ENCODE measurements around the gene HEBP2.
"Not testable (repeated sequence)": the region's sequence is repeated elsewhere in the genome, so short reads cannot be mapped to it uniquely, and the experiment has no call there.

The HEBP2 gene

DNA sequence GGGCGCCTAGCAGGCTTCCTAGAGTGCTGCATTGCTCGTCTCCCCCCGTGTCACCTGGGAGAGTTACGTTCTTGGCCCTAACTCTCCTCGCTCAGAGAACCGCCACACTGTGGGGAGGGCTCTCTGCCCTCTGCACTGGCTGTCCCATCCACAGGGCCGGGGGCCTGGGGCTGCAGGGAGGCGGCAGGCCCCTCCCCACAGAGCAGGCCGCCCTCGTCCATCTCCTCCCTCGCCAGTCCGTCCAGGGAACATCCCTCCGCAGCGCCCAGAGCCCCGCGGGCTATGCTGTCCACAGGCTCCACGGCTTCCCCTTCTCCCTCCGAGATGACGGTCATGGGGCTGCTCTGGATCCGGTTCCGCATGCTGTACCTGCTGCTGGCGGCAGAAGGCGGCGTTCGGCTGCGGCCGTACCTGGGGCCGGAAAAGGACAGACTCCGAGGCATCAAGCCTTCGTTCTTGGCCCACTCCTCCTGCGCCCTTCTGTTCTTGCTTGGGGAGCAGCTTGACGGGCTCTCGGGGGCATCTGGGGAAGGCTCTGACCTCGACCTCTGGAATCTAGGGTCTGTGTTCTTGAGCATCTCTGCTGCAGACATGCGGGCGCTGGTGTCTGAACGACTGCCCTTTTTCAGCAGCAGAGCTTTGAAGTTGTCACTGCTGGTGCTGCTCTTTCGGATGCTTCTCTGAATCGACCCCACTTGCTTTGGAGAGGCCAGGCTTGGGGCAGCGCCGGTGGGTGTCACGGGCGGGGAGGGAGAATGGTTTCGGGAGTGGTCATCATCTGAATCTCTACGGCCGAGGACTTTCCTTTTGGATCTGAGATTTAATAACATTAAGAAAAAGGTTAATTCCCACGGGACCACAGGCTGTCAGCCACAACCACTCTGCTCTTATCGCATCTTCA lies 20.2 kb downstream of the HEBP2 start:
- DNase-seq, result no peak

DNA sequence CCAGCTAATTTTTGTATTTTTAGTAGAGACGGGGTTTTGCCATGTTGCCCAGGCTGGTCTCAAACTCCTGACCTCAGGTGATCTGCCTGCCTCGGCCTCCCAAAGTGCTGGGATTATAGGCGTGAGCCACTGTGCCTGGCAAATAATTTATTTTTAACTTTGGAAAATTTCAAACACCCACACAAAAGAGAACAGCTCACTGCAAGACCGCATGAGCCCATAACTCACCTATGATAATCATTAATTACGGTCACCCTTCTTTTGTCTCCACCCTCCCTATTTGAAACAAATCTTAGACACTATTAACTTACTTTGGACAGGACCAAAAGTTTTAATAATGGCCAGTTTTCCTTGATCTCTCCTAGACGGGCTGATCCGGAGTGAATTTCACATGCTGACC lies 21.2 kb downstream of the HEBP2 start:
- DNase-seq, result not testable (repeated sequence)

DNA sequence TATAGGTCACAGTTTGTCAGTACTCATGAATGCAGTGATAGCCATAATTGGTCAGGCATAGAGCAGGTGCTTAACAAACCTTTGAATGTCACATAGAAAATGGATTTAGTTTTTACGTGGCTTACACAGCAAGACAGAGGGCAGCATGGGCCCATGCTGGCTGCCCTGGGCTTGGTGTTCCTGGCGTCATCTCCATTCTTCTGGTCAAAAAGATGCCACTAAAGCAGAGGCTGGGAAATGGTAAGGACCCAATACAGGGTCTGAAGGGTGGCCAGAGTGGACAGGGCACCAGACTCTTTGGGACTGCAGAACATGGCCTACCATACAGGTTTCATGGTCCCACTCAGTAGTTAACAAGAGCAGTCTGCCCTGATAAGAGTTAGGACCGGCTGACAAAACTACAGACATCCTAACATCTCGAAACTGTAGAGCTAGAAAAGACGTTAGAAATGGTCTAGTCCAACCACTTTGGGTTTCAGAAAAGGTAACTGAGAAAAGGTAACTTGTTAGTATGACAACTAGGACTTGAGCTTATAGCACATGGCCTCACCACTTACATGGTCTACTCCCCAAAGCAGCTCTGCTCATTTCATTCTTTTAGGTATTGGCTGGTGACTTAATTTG lies 22.6 kb downstream of the HEBP2 start:
- no peak for DNase-seq

DNA sequence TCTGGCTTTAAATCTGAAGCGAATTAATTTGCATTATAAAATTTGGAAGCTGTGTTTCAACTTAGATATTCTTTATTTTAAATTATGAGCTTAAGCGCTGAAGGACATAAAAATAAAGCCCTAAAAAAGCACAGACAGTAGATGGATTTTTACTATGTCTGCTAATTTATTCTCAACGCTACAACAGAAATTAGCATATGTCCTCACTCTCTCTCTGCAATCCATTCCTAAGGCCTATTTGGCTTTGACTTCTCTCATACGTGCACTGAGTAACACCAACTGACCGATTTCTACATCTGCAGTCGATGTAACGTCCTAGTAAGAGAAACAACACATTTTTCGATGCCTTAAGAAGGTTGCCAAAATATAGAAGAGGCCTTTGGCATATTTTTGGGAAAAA lies 23.7 kb downstream of the HEBP2 start:
- DNase-seq, result no peak

DNA sequence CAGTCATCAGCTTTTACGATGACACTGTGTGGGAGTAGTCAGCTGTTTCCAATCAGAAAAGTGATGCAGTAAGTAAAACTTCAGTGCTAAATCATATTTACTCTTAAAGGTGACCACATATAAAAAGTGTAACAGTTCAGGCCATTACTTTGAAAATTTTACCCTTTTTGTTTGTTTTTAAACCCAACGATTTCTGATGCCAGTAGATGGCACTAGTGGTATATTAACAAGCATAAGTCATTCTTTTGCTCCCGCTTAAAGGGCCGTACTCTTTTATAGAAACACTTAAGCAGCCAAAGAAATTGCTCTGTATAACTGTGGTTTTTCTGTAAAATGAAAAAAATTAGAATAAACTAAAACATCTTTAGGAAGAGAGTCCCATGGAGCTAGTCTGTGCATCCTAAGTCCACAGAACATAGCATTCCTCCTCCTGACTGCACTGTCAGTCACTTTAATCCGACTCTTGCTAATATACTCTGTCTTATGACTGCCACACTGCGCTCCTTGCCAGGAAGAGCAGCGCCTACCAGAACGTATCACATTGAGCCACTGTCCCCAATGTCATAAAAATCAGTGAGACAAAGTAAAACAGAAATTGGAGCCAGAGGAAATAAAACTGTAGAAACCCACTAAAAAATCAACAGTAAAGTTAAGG lies 25.0 kb downstream of the HEBP2 start:
- DNase-seq, result peak; percentile 5 to 18

DNA sequence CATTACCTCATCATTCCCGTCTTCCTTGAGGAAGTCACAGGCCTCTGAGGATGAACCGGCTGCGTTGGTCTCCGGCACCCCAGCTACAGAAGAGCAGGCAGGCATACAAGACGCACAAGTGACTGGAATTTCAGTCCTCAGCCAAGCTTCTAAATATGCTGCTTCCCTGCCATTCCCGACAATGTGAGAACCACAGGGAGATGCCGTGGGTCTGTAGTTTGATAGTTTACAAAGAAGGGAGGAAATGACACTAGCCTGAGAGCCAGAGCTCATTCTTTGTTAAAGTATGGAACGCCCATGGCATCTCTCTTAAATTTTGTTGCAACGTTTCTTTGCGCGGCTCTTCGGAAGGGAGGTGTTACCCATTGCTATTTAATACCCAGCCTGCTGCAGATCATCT lies 25.7 kb downstream of the HEBP2 start:
- no peak for DNase-seq

DNA sequence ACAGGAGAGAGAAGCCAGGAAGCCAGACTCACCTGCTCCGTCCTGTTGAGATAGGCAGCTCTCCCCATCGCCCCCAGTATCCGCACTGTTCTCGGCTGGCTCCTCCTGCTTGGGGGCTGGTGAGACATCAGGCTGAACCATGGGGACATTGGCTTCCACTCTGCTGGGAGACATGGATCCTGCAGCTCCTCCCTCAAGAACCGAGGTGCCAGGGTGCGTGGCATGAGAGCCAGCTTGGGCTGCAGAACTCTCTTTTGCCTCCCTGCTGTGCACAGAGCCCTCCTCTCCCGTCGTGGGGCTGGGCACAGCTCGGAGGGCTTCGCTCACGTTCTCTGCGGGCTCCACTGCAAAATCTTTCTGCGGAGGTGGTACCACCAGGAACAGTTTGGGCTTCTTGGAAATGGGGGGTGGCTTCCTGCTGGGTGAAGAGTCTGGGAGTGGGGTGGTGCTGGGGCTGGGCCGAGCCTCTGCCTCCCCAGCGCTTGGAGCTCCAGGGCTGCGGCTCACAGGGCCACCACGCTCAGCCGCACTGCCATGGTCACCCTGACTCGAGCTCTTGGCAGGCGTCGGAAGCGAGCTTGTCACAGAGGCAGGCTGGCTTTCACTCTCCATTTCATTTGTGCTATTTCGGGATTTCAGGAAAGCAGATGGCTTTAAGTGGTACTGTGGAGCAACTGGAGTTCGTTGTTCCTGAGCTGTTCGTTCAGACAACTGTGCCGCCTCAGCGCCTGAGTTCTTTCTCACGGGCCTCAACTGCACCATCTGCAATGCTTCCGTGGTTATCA lies 26.5 kb downstream of the HEBP2 start:
- DNase-seq, result no peak

DNA sequence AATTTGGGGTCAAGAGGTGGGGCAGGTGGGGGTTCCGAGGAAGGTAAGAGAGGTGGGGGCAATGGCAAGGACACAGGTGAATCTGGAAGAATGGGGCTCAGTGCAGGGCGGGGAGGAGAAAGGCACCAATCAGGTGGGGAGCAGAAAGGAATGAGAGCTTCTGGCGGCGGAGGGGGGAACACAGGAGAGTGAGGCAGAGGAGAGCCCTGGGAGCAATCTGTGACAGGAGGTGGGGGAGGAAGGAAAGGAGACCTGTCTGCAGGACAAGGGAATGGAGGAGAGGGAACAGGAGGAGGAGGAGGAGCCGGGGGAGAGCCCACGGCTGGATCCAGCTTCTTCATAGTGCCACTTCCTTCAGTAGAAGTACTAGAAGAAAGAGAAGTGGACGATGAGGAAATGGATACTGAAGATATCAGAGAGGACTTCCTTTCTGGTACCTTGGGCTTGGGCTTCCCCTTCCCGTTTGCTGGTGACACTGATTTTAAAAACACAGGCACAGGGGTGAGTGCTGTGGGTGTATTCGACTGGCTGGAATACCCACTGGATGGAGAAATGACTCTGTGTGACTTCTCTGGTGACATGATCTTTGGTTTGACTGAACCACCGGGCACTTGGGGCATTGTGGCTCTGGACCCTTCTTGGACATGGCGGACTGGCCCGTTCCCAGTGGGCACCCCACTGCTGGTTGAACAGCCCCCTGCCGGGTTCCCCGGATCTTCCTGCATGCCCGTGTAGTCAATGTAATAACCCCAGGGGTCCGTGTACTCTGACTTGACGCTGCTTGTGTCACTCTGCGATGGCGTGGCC lies 27.4 kb downstream of the HEBP2 start:
- no peak for DNase-seq

DNA sequence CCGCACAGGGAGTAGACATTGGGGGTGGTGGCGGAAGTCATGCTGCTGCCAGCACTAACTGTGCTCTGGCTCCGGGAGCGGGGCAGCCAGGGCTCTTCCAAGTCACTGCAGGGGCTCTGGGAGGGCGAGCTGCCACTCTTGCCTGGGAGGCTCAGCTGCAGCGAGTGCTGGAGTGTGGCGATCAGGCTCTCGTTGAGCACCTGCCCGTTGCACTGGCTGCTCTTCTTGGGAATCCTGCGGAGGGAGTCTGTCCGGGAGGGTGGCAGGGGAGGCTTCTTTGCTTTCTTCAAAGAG lies 28.0 kb downstream of the HEBP2 start:
- DNase-seq, result no peak

DNA sequence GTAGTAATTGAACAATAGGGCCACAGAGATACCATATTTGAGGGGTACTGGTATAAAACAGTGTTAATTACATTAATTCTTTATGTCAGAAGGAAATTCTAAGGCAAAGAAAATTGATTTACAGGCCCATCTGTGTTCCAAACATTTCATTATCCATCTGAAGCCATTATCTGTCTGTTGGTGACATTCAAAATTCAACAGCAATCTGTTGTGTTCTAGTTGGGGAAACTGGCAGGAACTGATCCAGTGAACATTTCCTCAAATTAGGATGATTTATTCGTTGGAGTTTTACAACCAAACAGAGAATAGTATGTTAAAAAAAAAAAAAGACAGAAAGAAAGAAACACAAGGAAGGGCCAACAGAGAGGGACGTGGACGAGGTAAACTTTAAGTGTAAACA lies 30.1 kb downstream of the HEBP2 start:
- DNase-seq, result no peak

DNA sequence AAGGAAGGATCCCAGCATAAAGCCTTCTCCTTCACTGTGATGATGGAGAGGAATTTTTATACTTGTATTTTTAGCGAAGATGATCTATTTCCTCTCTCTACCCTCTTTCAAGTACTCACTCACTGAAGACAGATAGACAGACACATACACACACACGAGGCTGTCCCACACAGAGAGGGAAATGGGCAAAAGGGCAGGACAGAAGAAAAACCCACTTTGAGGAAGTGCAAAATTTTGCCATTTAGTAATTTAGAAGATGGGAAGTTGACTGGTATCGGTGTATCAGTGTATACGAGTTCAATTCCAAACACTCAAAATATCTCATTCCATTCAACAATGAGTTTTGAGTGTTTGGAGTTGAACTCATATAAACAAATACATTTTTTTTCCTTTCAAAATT lies 30.9 kb downstream of the HEBP2 start:
- no peak for DNase-seq

DNA sequence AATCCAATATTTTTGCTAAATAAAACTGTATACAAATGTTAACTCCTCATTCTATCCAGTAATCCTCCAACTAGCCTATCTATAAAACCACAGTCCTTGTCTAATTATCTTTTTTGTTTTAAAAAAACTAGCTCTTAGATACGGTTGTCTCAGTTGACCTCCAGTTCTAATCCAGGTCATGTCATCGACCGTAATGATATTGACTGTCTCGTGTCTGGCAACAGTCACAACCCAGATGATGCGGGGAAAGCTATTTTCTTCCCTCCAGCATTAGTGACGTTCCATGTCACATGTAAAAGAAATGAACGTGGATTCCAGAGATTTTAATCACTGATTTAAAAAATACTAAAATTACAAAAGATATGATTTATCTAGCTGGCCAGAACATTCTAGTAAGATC lies 35.5 kb downstream of the HEBP2 start:
- DNase-seq, result no peak

DNA sequence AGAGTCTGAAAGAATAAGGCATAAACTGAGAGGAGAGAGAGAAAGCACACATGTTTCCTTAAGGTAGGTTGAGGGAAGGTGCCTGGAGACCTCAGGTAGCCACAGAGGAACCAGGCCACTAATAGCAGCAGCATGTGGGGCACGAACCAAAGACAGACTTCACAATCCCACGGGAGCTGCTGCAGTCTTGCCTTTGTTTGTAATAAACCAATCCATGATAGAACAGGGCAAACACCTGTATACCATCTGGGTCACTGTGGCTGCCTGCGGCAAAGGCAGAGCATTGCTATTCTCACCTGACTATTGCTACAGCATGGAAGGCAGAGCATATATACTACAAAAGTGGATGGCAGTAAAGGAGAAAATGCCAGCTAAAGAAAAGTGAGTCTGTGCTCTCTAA lies 36.3 kb downstream of the HEBP2 start:
- DNase-seq, result no peak

DNA sequence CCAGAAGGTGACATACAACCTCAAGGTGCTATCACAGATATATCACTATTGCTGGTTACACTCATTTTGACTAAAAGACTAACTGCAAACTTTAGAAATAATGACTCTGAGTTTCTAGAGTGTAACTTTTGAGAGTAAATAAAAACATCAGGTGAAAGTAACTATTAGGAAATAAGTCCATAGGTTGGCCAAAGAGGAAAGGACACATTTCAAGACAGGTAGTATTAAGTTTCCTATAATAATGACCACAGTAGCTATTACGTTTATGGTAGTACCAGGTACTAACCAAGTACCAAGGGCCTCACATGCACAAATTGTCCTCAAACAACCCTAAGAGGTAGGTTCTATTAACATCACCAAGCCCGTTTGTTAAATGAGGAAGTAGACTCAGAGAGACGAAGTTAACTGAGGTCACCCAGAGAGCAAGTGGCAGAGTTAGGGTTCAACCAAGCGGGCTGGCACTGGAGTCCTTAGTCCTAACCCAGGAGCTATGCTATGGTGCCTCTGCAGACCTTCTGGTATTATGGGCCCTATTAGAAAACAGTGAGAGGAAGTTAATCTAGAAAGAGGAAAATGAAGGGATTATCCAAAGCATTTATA lies 36.8 kb downstream of the HEBP2 start:
- no peak for DNase-seq

DNA sequence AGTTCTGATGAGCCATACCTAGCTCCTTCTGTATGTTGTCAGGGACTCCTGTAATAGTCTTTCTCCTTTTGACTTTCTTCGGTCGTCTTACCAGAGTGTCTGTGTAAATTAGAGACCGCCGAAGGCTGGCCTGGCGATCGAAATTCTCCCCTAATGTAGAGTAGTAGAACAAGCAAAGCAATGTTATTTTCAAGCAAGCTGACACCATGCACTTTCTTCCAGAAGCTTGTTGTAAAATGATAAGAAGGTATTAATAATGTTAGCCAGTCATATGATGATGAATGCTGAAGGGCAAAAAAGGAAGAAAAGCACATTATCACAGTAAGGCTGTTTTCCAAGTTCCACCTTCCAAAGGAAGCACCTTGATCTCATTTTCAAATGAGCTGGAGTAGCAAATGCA lies 37.9 kb downstream of the HEBP2 start:
- DNase-seq, result no peak

DNA sequence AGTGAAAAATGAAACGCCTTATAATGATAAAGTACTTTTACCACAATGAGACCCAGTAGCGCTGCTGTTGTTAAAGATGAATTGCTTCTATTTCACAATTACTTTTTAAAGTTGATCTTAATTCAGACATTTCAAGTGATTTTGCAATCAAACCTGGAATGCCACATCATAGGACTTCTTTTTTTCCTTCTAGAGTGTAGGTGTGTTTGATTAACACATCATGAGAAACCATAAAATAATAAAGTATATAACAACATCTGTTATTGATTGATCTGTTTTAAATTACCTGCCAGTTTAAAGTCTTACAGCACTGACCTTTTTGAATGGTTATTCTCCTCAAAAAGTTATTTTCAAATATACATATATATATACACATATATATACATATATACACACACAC lies 38.6 kb downstream of the HEBP2 start:
- DNase-seq, result no peak

DNA sequence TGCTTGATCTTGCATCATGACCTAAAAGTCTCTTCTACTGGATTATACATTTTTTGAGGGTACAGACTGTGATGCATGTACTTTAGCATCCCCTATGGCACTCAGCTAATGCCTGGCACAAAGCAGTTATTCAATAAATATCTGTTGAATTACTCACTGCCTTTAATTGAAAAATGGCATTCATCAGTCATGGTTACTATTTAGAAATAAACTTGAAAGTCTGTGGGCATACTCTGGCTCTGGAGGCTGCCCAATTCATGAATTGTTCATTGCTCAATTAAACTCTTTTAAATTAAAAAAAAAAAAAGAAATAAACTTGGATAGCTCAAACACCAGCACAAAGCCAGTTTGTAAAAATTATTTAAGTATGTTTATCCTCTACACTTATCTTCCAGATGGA lies 40.0 kb downstream of the HEBP2 start:
- DNase-seq, result no peak

DNA sequence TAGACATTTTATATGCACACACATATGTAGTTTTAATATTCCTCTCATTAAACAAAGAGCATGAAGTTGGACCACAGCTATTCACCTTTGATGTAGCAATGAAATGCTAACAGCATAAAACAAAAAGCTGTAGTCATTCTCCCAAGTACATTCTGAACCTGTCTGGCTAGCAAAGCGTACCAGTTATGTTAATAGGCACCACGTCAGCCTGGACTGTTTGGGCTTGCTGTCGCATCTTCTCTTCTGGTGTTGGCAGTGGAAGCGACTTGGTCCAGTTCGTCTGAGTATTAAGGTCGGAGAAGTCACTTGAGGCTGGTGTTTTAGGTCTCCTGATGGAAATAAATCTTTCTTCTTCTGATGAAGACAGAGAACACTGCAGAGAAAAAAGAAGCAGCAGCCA lies 42.8 kb downstream of the HEBP2 start:
- DNase-seq, result no peak

DNA sequence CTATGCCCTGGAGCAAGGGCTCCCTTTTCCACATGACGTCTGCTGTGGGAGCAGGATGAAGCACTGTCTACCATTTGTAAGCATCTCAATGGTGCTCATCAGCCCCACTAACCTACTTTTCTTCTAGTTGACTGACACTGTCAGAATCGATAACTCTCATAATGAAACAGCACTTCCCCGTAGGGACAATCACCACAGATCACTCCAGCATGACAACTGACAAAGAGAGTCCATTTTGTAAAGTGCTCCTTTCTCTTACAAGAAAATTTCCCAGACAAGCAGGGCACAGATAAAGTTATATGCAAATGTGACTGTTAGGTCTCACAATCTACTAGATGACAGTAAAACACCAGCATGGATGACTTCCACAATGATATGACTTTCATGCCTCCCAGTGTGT lies 46.4 kb downstream of the HEBP2 start:
- DNase-seq, result no peak

DNA sequence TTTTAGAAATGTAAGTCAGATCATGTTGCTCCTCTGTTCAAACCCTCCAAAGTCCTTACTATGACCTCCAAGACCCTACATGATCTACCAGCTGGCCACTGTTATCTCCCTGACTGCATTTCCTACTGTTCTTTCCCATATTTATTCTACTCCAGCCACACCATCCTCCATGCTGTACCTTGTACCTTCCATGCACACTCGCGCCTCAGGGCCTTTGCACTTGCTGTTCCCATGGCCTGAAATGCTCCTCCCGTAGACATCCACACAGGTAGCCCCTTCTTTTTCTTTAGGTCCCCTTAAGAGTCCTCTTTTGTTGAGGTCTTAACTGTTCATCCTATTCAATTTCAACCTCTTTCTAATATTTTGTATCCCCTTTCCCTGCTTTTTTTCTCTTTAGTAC lies 47.0 kb downstream of the HEBP2 start:
- no peak for DNase-seq

DNA sequence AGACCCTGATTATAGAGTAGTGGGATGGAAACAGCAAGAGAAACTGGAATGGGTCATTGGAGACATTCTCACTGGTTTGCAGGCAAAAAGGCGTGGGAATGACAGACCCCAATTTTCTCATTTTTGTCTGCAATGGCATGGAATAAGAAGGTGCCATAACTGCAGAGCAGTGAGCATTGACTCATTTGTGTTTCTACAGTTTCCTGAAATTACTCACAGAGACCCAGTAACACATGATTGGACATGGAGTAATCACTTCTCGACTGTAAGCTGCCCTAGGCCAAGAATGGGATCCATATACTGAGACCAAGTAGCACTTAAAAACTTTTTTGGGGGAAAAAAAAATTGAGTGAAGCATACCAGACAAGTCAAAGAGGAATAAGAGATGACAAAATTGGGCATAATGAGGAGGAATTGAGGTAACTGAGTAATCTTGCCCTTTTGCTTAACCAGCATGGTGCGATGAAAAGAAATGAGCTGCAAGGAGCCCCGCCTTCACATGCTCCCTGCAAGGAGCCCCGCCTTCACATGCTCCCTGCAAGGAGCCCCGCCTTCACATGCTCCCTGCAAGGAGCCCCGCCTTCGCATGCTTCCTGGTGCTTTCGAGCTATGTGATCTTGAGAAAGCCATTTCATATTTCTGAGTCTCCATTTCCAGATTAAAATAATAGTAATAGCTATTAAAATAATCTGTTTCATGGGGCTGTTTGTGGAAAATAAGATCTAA lies 51.1 kb downstream of the HEBP2 start:
- no peak for DNase-seq
